K562 (cell line): ENCODE results near the gene LAT. TPM values are rescaled to one million over a fixed set of nuclear protein-coding genes. Genes with fewer than 3 reads are reported as not detected.

Source experiments
- ATAC-seq: fragments of 200-7000 bp; cut with Tn5 transposase; 3 replicates; pipeline ENCODE4 v1.9.1; 2020; ENCODE audit warnings: moderate library complexity
- BruUV-seq: library from RNA; stranded (reverse); fragments of 400-500 nt; replicated peaks from 2 replicates; lab custom pipeline; 2021; lab: Mats Ljungman, UMichigan
- CTCF ChIA-PET: fragments of 300-600 bp; formaldehyde crosslinking; extraction: SDS; loops from one replicate; lab custom pipeline; 2021; ENCODE audit warnings: low intra/inter-chr PET ratio; lab: Yijun Ruan, JAX
- POLR2A ChIA-PET: fragments of 300-600, 350-650 bp; sonication (Branson Sonifier 250); formaldehyde crosslinking; extraction: SDS; loops from one replicate; lab custom pipeline; 2021; ENCODE audit warnings: antibody characterized with exemption, inconsistent platforms; lab: Yijun Ruan, JAX
- DNase-seq, 4 experiments: peaks; one replicate each; pipeline versions ENCODE4 v3.0.0 to v3.0.0-alpha.2; 2011 to 2018; ENCODE audit warnings: low spot score in 3 of 4, mixed read lengths in 3 of 4; ENCODE audit errors: extremely low read depth in 1 of 4
- FAIRE-seq: peaks from 2 replicates; lab custom pipeline; 2011; peaks lifted over from hg19 to GRCh38; lab: Jason Lieb, UNC
- H2AFZ ChIP-seq: 2 replicates; pipeline ENCODE4 v1.6.0; 2011; ENCODE audit warnings: low read depth, low read length, control low read depth, inconsistent platforms
- H3K27ac ChIP-seq: fragments of 200-600 bp; 3 replicates; pipeline ENCODE4 v1.8.0; 2011; ENCODE audit warnings: low read depth, mild to moderate bottlenecking, control low read depth, inconsistent platforms, low read length, moderate library complexity, mixed read lengths; ENCODE audit errors: extremely low read depth
- H3K27me3 ChIP-seq, 2 experiments: fragments of 300-600 bp in 1 of 2; 2 replicates in 1 of 2; 3 replicates in 1 of 2; pipeline versions ENCODE4 v1.6.0 to v1.8.0; 2011; ENCODE audit warnings: inconsistent platforms in 2 of 2, low read length in 2 of 2, mild to moderate bottlenecking in 1 of 2, mixed read lengths in 1 of 2, moderate library complexity in 1 of 2; ENCODE audit not compliant: control insufficient read depth in 2 of 2, insufficient read depth in 2 of 2
- H3K36me3 ChIP-seq: fragments of 300-600 bp; 3 replicates; pipeline ENCODE4 v1.8.0; 2011; ENCODE audit warnings: mild to moderate bottlenecking, low read length, inconsistent platforms; ENCODE audit not compliant: control insufficient read depth, insufficient read depth
- H3K4me1 ChIP-seq, 2 experiments: fragments of 200-600 bp in 1 of 2; replicated peaks in 1 of 2; 2 replicates in 1 of 2; 3 replicates in 1 of 2; pipeline versions ENCODE4 v1.5.1 to v1.8.0; 2011; ENCODE audit warnings: inconsistent platforms in 2 of 2, low read length in 2 of 2, mild to moderate bottlenecking in 1 of 2, mixed read lengths in 1 of 2, moderate library complexity in 1 of 2; ENCODE audit not compliant: control insufficient read depth in 2 of 2, insufficient read depth in 2 of 2
- H3K4me2 ChIP-seq: 2 replicates; pipeline ENCODE4 v1.6.1; 2011; ENCODE audit warnings: low read length, control low read depth, inconsistent platforms, mixed read lengths; ENCODE audit not compliant: insufficient read depth
- H3K4me3 ChIP-seq: fragments of 200-600 bp; sonication (generic), shearing (Covaris generic); 2 replicates; pipeline ENCODE4 v1.5.1; 2016; ENCODE audit warnings: control low read depth, inconsistent platforms
- H3K79me2 ChIP-seq: fragments of 200-600 bp; 3 replicates; pipeline ENCODE4 v1.8.0; 2011; ENCODE audit warnings: low read length, inconsistent platforms; ENCODE audit not compliant: control insufficient read depth, insufficient read depth
- H3K9ac ChIP-seq, 2 experiments: 2 replicates each; pipeline versions ENCODE4 v1.6.0 to v1.6.1; 2011; ENCODE audit warnings: low read depth in 2 of 2, low read length in 2 of 2, control low read depth in 1 of 2, inconsistent platforms in 1 of 2, mild to moderate bottlenecking in 1 of 2, mixed read lengths in 1 of 2; ENCODE audit not compliant: insufficient read depth in 1 of 2
- H3K9me1 ChIP-seq: one replicate; pipeline ENCODE4 v1.6.0; 2011; ENCODE audit warnings: inconsistent platforms, mild to moderate bottlenecking, low read length, moderate library complexity; ENCODE audit not compliant: control insufficient read depth, insufficient read depth
- H3K9me3 ChIP-seq: replicated peaks from 2 replicates; pipeline ENCODE4 v1.5.1; 2011; ENCODE audit warnings: low read depth, low read length, inconsistent platforms; ENCODE audit not compliant: control insufficient read depth, insufficient read depth
- H4K20me1 ChIP-seq: replicated peaks from 2 replicates; pipeline ENCODE4 v1.6.1; 2011; ENCODE audit warnings: low read length, inconsistent platforms, mixed read lengths; ENCODE audit not compliant: control insufficient read depth, insufficient read depth
- MGA ChIP-seq: fragments of 450-650 bp; IDR thresholded peaks from 2 replicates; pipeline ENCODE4 v1.6.1; 2016; ENCODE audit warnings: mild to moderate bottlenecking, moderate library complexity
- ZC3H8 ChIP-seq: fragments of 450-650 bp; IDR thresholded peaks from 2 replicates; pipeline ENCODE4 v1.6.1; 2017
- WGBS: fragments of 100-300 bp; shearing (Covaris generic); methylation state at CpG from one replicate; pipeline ENCODE4 v1.1.6; 2016; ENCODE audit warnings: low coverage, mixed read lengths; ENCODE audit not compliant: insufficient coverage; ENCODE audit errors: missing lambda C conversion rate; 5-methylcytosine and 5-hydroxymethylcytosine counted together
- in situ Hi-C: fragments of 300-500 bp; cut with MboI; formaldehyde crosslinking; loops from 4 replicates; pipeline ENCODE4 v1.15.0; 2018; ENCODE audit warnings: inconsistent platforms, mixed read lengths
- intact Hi-C: fragments of 100-400 bp; cut with micrococcal nuclease; formaldehyde crosslinking; loops from 2 replicates; pipeline ENCODE4 v1.14.2; 2022
- polyA plus RNA-seq, 8 experiments: library from polyadenylated mRNA; depleted of rRNA in 4 of 8; stranded (reverse) in 5 of 8; unstranded in 3 of 8; fragments of >200 nt; fragmentation: Nextera tagmentation in 2 of 8; fragmentation: Illumina TruSeq in 1 of 8; extraction: Ambion mirVana in 2 of 8; extraction: Trizol in 1 of 8; gene quantifications; 2 replicates each; pipeline versions ENCODE4 v1.2.1 to v1.2.3, GENCODE V29; 2011 to 2014; ENCODE audit warnings: inconsistent platforms in 1 of 8, missing spikeins in 1 of 8
- total RNA-seq, 7 experiments: library from RNA; depleted of rRNA in 6 of 7; stranded (reverse); fragments of >200 nt in 6 of 7; fragmentation: Illumina TruSeq in 2 of 7; extraction: Trizol in 2 of 7; gene quantifications; 2 replicates each; pipeline versions ENCODE4 v1.2.1 to v1.2.3, GENCODE V29; 2011 to 2021; ENCODE audit warnings: low replicate concordance in 1 of 7
- TF ChIP-seq, protein P1 (sequence below): fragments of 450-650 bp; IDR thresholded peaks from 2 replicates; pipeline ENCODE4 v1.6.1; 2017; ENCODE audit warnings: antibody characterized with exemption, mild to moderate bottlenecking

The LAT gene
- total and polyA plus RNA-seq, 9 of the 15 experiments (the other 6 are each of a cell fraction or from before 2014, with no cell fraction given) = 0.40 to 4.2 (median 1.3) TPM

DNA sequence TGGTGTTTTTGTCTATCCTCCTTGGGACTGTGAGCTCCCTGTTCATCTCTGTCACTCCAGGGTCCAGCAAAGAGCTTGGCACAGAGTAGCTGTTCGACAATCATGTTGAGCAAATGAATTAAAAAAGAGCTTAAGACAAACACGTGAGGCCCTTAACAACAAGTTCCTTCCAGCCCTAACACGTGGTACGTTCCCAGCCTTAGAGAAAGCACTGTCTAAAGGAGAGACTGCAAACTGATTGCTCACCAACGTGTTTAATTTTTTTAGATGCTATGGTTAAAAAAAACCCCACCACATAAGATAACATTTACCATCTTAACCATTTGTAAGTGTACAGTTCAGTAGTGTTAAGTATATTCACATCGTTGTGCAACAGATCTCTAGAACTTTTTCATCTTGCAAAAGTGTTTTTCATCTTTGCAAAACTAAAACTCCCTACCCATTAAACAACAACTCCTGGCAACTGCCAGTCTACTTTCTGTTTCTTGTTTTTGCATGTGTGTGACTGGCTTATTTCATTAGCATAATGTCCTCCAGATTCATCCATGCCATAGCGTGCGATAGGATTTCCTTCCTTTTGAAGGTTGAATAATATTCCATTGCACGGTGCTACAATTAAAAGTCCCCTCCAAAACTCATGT is 28.2 kb downstream of the LAT start:
- peak overlapping the region; percentile 26; the same call in 2 of the 3 replicates for H3K27ac ChIP-seq
- ChIA-PET CTCF (no interaction called here), POLR2A (interaction anchor here (1.0 kb wide), 1 partner anchor 10 kb away, joined by 3 read pairs; no protein-coding TSS in a partner anchor)

More for the DNA sequence above, 28.2 kb downstream of the LAT start:
- FAIRE-seq (no peak), DNase-seq (no peak), ATAC-seq (no peak)
- Histone ChIP-seq H3K9me1 (no peaks in the 10 kb centered on the region), H3K27me3 (no peaks in the 10 kb centered on the region), H3K4me2 (no peak overlapping the region), H4K20me1 (no peaks in the 10 kb centered on the region), H3K36me3 (no peaks in the 10 kb centered on the region), H3K4me1 (peaks cover 36 to 59% of the 10 kb centered on the region in 2 experiments), H2AFZ (peak overlapping the region; percentile 87), H3K9me3 (no peaks in the 10 kb centered on the region), H3K79me2 (no peaks in the 10 kb centered on the region), H3K9ac (no peak overlapping the region), H3K4me3 (no peak overlapping the region)
- intact Hi-C loops = no loop called here
- BruUV-seq = no TSS peak
- WGBS = 55% methylated on average over 9 of the region's 9 CpGs
- in situ Hi-C loops = no loop called here
- TF ChIP-seq, protein P1, sequence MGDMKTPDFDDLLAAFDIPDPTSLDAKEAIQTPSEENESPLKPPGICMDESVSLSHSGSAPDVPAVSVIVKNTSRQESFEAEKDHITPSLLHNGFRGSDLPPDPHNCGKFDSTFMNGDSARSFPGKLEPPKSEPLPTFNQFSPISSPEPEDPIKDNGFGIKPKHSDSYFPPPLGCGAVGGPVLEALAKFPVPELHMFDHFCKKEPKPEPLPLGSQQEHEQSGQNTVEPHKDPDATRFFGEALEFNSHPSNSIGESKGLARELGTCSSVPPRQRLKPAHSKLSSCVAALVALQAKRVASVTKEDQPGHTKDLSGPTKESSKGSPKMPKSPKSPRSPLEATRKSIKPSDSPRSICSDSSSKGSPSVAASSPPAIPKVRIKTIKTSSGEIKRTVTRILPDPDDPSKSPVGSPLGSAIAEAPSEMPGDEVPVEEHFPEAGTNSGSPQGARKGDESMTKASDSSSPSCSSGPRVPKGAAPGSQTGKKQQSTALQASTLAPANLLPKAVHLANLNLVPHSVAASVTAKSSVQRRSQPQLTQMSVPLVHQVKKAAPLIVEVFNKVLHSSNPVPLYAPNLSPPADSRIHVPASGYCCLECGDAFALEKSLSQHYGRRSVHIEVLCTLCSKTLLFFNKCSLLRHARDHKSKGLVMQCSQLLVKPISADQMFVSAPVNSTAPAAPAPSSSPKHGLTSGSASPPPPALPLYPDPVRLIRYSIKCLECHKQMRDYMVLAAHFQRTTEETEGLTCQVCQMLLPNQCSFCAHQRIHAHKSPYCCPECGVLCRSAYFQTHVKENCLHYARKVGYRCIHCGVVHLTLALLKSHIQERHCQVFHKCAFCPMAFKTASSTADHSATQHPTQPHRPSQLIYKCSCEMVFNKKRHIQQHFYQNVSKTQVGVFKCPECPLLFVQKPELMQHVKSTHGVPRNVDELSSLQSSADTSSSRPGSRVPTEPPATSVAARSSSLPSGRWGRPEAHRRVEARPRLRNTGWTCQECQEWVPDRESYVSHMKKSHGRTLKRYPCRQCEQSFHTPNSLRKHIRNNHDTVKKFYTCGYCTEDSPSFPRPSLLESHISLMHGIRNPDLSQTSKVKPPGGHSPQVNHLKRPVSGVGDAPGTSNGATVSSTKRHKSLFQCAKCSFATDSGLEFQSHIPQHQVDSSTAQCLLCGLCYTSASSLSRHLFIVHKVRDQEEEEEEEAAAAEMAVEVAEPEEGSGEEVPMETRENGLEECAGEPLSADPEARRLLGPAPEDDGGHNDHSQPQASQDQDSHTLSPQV = 0 out of 2 replicates have a peak, but pooled peaks have one; percentile 6
- TF ChIP-seq ZC3H8 = no peak
- peak; percentile 15; the same call in 1 of the 2 replicates for TF ChIP-seq MGA
